ENCODE results near the gene FBXL13.
A peak's percentile ranks its signal among the peaks of the same experiment; 100 is the strongest.
"Not testable (repeated sequence)": the region's sequence is repeated elsewhere in the genome, so short reads cannot be mapped to it uniquely, and the experiment has no call there.

FBXL13 gene

DNA sequence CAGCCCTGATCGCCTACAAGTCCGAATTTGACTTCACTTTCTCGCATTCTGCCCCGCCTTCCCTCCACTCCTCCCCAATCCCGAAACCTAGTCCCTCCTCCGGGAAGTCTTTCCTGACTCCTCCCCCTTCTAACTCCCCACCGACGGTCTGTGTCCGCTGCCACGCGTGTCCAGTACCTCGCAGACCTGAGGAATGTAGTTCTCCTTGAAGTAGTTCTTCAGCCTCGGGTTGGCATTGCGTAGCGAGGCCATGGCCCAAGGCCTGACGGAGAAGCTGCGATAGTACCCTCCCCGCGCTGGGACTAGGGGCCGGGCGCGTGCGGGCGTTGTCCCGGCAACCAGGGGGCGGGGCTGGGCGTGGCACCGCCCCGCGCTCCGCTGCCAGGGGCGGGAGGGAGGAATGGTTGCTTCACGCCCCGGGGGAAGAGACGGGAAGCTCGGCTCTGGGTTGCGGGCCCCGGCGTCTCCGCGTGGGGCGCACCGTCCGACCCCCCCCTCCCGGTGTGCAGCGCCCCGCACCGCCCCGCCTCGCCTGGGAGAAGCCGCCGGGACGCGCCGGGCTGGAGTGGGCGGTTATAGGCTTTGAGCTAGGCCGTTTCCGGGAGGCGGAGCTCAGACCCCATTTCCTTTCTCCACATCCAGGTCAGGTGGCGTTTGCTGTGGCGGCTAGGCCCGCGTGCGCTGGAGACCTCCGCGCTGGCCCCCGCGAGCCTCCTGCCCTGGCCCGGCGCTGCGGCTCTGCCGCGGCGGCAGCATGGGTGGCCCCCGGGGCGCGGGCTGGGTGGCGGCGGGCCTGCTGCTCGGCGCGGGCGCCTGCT, at the start of gene FBXL13, which contains the start of gene ARMC10:
Gene FBXL13 (minus strand): TSS at position 278 of the 818 bp plus-strand sequence.
Gene ARMC10 (plus strand): TSS at position 622 of the 818 bp plus-strand sequence. CDS start 133 bp downstream, at position 755.
- peak; percentile 94 for DNase-seq (ENCODE audit: low spot score)

DNA sequence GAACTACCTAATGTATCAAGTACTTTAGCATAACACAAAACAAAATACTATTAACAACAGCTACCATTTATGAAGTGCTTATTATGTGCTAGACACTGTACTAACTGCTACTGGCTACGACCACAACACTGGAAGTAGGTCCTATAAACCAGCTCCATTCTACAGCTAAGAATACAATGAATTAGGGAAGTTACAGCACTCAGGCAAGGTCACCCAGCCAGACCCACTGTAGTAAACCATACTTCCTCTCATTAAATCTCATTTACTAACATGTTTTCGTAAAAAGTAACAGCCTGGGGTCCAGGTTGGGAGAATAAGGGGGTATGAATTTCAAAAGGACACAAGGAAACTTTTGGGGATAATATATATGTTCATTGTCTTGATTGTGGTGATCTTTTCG, 48.9 kb upstream of the FBXL13 start:
- DNase-seq (ENCODE audit: low spot score) = no peak

DNA sequence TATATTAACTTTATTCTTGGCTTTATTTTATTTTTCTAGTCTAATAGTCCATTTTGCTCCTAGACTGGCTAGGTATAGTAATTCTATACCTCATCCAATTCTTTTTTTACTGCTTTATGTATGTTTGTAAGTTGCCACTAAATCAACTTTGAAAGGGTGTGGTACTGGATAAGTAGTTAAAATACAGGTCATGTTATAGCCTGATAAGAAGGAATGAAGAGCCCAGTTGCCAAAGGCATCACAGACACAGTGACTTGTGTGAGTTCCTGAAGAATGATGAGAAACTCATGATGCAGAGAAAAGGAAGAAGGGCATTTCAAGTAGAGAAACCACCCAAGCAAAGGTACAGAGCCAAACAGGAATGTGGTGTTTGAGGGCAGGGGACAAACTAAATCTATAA, 47.0 kb upstream of the FBXL13 start:
- DNase-seq (ENCODE audit: low spot score) = no peak

DNA sequence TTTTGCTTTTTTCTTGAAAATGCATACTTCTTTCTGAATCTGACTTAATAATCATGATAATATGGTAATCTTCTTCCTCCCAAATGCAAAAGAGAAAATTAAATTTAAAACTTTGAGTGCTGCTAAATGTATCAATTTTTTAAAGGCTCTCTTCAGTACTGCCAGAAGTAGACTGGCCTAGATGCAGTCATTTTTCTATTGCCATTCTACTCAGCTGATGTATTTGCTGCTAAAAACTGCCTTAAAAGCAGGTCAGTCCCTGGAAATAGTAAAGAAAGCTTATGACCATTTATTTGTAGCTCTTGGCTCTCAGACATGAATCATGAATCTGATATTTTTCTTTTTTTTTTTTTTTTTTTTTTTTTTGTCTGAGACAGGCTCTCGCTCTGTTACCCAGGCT, 45.8 kb upstream of the FBXL13 start:
- no peak for DNase-seq (ENCODE audit: low spot score)

DNA sequence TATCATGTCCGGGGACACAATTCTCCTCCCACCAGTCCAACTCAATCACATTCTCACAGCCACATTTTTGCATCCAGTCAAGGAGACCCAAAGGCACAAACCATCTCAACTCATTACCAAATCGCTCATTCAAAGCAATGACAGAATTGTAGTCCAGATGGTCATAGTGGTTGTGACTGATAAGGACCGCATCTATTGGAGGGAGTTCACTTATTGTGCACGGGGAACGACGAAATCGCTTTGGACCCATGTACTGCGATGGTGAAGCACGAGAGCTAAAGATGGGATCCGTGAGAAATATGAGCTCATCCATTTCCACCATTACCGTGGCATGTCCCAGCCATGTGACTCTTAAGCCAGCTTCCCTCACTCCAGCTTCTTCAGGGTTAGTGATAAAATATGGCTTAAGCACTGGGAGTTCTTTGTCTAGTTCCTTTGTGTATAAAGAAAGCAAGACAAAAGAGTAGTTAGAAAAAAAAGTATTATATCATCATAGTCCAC, 45.2 kb upstream of the FBXL13 start:
- no peak for DNase-seq (ENCODE audit: low spot score)

DNA sequence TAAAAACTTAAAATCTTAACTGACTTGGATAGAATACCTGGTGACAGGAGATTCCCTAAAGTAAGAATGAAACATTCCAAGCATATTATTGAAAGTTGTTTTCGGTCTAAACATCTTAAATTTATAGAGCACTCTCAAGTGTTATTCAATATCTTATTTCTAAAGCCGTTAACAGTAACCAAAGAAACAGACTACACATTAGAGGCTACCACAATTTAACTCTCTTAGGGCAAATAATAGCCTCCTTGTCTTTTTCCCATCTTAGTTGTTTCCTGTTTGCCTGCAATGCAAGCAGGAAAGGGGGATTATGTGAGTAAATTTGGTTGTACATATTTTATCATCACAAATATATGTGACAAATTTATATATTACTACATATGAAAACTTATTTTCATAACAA, 42.9 kb upstream of the FBXL13 start:
- DNase-seq (ENCODE audit: low spot score) = no peak

DNA sequence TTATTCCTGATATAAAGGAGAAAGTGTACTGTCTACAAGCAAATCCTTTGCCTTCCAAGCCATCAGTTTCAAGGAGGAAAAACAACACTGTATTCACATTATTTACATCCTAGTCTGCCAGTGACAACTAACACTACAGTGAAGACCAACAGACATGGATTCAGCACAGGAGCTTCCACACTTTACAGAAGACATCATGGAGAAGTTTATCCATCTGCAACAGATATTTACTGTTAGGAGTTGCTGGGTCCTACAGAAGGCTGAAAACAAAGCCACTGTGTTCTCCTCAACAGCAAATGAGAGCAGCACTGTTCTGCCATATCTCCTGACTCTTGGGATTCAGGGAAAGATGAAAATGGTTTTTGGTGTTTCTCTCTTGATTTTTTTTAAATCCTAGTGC, 42.4 kb upstream of the FBXL13 start:
- peak; percentile 78 for DNase-seq (ENCODE audit: low spot score)

DNA sequence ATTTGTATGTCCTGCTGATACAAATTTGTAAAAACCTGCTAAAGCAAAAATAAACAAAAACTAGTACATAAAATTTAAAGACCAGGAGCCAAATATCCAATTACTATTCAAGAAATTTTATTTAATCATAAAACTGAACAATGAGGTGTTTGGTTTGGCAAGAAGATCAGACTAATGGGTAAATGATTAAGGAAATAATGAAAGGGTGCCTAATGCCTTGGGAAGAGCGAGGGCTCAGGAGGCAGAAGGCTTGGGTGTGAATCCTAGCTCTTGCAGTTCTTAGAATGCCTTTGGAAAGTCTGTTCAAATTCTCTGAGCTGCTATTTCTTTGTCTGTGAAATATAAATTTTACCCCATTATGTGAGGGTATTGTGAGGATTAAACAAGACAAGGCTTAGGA, 41.9 kb upstream of the FBXL13 start:
- no peak for DNase-seq (ENCODE audit: low spot score)

DNA sequence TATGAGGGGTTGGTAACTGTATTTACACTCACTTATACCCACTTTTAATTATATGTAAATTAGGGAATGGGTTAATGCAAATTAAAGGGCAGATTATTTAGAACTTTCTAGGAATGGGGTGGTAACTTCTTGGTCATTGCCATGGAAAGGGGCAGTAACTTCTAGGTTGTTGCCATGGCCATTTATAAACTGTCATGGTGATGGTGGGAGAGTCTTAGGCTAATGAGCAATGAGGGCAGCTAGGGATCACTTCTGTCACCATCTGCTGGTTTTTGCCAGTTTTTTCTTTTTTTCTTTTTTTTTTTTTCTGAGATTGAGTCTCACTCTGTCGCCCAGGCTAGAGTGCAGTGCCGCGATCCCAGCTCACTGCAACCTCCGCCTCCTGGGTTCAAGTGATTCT, 41.2 kb upstream of the FBXL13 start:
- no peak for DNase-seq (ENCODE audit: low spot score)

DNA sequence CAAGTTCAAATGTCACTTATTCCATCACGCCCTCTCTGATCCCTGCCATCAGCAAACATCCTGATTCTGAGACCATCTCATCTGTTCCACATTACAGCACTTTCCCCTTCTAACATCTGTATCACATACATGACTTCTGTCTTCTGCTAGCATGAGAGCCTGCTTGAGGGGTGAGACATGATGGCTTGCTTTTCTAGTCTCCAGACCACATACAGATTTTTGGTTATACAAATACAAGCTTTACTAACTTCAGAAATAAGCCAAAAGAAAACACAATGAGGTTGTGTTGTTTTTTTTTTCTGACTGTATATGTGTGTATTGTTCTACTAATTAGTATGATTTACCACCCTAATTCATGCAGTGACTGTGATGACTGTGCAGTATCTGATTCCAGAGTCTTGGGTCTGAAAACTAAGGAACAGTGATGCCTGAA, 40.0 kb upstream of the FBXL13 start:
- DNase-seq (ENCODE audit: low spot score) = peak; percentile 58

DNA sequence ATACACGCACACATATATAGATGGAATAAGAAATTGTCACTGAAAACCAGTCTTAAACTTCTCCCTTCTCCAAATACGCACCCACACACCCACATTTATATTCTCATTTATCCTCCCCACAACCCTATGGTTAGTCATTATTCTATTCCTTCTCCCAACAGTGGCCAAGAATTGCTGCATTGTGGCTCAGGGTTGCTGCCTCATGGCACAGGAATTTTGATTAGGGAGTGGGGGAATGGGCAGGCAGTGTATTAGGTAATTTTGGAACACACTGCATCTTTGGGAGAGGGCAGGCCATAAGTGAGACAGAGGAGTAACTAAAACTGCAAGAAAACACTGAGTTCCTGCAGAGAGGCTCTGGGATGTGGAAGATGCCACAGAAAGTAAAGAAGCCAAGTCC, 38.6 kb upstream of the FBXL13 start:
- DNase-seq (ENCODE audit: low spot score) = no peak

DNA sequence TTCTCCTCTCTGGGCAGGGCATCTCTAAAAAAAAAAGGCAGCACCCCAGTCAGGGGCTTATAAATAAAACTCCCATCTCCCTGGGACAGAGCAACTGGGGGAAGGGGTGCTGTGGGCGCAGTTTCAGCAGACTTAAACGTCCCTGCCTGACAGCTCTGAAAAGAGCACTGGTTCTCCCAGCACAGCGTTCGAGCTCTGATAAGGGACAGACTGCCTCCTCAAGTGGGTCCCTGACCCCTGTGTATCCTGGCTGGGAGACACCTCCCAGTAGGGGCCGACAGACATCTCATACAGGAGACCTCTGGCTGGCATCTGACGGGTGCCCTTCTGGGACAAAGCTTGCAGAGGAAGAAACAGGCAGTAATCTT, 32.1 kb upstream of the FBXL13 start:
- not testable (repeated sequence) for DNase-seq (ENCODE audit: low spot score)

DNA sequence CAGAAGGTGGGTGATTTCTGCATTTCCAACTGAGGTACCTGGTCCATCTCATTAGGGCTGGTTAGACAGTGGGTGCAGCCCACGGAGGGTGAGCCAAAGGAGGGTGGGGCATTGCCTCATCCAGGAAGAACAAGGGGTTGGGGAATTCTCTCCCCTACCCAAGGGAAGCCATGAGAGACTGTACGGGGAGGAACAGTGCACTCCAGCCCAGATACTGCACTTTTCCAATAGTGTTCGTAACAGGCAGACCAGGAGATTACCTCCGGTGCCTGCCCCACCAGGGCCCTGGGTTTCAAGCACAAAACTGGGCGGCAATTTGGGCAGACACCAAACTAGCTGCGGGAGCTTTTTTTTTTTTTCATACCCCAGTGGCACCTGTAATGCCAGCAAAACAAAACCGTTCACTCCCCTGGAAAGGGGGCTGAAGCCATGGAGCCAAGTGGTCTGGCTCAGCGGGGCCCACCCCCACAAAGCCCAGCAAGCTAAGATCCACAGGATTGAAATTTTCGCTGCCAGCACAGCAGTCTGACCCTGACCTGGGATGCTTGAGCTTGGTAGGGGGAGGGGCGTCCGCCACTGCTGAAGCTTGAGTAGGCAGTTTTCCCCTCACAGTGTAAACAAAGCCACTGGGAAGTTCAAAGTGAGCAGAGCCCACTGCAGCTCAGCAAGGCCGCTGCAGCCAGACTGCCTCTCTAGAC, 31.6 kb upstream of the FBXL13 start:
- no peak for DNase-seq (ENCODE audit: low spot score)

DNA sequence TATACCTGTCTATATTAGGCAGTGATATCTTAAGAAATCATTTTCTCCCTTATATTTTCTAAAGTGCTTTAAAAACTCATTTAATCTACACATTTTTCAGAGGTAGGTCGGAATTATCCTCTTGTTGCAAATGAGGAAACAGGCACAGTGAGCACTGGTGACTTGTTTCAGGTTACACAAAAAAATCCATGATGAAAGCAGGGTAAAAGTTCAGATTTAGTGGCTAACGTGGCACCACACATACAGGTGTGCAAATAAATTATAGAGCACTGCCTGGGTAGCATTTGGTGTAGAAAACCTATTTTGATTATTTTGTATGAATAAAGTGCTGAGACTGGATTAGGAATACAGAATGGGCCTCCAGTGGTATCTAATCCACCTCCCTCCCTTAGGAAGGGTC, 26.9 kb upstream of the FBXL13 start:
- DNase-seq (ENCODE audit: low spot score) = no peak

DNA sequence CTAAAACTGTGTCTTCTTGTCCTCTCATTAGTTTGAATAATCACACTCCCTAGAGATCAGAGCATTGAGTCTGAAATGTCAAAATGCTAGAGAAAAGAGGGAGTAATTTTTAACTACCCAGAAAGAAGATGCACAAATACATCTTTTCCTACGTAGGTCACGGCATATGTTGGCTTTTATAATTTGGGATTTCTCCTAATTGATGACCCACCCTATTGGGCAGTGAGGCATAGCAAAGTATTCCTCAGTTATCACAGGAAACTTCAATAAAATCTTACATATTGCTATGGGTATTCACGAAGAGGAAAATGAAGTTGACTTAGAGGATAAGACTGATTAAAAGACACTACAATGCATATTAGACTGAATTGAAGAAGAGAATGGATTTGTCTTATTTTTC, 25.8 kb upstream of the FBXL13 start:
- no peak for DNase-seq (ENCODE audit: low spot score)

DNA sequence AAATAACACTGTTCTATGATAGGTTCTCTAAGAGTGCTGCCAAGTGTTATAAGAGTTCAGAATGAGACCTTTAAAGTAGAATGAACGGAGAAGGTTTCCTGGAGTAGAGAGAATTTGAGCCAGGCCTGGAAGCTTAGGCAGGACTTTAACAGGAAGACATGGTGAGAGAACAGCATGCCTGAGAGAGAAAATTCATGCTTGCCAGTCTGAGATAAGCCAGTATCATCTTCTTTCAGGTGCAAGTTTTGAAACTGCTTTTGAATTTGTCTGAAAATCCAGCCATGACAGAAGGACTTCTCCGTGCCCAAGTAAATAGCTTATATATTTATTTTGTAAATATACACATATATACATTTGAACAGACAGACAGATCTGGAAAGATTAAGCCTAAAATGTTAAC, 22.4 kb upstream of the FBXL13 start:
- DNase-seq (ENCODE audit: low spot score) = no peak

DNA sequence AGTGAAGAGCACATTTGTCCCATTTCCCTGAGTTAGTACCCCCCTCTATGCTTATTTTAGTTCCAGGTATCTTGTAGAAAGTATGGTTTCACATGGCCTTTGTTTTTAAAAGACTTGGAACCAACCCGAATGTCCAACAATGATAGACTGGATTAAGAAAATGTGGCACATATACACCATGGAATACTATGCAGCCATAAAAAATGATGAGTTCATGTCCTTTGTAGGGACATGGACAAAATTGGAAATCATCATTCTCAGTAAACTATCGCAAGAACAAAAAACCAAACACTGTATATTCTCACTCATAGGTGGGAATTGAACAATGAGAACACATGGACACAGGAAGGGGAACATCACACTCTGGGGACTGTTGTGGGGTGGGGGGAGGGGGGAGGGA, 21.0 kb upstream of the FBXL13 start:
- DNase-seq (ENCODE audit: low spot score) = not testable (repeated sequence)

DNA sequence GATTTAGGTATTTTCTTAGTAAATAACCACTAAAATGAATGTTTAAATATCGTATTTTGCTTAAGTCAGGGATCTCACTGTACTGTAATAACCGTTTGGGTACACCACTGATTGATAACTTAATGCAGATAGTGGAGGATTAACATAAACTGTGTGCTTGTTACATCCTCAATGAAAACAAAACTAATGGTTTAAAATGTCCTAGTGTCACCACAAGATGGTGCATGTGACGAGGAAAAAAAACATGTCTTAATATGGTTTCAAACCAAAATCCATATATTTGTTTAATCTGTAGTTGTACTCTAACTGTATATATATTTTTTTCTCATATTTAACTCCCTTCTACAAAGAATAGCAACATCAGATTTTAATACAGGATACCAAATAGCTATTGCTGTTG, 19.5 kb upstream of the FBXL13 start:
- DNase-seq (ENCODE audit: low spot score) = peak; percentile 46

DNA sequence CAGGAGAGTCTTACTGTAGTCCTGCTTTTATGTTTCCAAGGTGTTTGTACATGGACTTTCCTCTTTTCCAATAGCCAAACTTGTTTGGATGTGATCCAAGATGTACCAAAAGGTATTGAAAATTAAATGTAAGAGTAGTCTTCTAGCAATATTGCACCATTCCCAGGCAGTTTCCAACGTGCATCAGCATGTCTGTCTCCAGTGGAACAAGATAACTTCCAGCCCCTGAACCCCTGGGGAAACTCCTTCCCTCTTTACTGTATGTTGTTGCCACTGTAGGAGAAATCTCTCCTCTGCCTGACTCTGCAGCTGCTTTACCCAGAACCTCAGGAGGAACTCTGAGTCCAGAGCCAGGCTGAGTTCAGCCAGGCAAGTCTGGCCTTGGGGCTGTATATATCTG, 18.8 kb upstream of the FBXL13 start:
- DNase-seq (ENCODE audit: low spot score) = no peak

DNA sequence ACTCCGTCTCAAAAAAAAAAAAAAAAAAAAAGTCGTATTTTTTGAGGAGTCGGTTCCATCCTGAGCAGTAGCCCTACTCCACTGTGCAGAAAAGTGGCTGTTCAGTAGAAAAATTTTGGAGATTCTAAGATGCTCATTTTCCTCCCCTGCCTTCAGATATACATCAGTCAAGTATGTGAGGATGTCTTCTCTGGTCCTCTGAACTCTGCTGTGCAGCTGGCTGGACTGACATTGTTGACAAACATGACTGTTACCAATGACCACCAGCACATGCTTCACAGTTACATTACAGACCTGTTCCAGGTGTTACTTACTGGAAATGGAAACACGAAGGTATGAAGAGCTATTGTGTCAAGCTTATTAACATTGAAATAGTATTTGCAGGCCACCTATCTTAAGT, 17.7 kb upstream of the FBXL13 start:
- DNase-seq (ENCODE audit: low spot score) = not testable (repeated sequence)

DNA sequence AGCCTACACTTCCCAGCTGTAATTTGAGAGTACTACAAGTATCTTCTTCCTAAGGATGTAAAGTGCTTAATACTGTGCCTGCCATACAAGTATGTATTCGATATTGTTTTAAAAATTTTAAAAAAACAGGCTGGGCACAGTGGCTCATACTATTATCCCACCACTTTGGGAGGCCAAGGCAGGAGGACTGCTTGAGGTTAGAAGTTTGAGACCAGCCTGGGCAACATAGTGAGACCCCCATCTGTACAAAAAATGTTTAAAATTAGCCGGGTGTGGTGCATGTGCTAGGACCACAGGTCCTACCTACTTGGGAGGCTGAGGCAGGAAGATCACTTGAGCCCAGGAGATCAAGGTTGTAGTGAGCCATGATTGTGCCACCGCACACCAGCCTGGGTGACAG, 8.6 kb upstream of the FBXL13 start:
- DNase-seq (ENCODE audit: low spot score) = no peak

DNA sequence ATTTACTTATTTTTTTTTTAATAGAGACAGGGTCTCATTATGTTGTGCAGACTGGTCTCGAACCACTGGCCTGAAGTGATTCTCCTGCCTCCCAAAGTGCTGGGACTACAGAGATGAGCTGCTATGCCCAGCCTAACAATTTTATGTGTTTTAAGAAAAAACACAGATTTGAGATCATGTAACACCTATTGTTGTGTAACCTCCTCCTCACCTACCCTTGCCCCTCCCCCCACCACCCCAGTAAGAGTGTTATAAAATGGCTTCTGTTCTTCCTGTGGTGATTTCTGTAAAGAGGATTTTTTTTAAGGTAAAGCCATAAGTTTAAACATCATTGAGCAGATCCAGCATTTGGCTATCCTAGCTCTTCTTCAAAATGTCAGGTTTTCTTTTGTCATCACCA, 7.9 kb upstream of the FBXL13 start:
- no peak for DNase-seq (ENCODE audit: low spot score)

DNA sequence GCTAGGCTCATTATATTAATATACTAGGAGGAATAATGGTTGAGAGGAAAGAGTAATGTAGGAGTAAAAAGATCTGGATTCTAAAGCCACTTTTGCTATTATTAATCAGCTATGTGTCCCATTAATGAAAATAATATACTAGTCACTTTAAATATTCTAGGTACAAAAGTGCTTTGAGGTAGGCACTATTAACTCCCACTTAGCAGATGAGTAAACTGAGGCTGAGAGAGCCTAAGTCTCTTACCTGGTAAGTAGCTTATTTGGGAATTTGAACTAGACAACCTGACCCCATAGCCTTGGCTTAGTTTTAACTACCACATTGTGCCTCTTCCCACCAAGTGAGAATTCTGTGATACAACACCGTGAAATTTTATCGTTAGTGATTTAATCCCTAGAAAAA, 6.3 kb upstream of the FBXL13 start:
- DNase-seq (ENCODE audit: low spot score) = no peak
